GM19452 (cell line): ENCODE results near the gene MALL.
"Not testable (repeated sequence)": the region's sequence is repeated elsewhere in the genome, so short reads cannot be mapped to it uniquely, and the experiment has no call there.

Experiments
- ATAC-seq: cut with Tn5 transposase; IDR thresholded peaks from one replicate; pipeline ENCODE4 v1.9.1; 2021; ENCODE audit not compliant: unreplicated experiment

MALL gene

DNA sequence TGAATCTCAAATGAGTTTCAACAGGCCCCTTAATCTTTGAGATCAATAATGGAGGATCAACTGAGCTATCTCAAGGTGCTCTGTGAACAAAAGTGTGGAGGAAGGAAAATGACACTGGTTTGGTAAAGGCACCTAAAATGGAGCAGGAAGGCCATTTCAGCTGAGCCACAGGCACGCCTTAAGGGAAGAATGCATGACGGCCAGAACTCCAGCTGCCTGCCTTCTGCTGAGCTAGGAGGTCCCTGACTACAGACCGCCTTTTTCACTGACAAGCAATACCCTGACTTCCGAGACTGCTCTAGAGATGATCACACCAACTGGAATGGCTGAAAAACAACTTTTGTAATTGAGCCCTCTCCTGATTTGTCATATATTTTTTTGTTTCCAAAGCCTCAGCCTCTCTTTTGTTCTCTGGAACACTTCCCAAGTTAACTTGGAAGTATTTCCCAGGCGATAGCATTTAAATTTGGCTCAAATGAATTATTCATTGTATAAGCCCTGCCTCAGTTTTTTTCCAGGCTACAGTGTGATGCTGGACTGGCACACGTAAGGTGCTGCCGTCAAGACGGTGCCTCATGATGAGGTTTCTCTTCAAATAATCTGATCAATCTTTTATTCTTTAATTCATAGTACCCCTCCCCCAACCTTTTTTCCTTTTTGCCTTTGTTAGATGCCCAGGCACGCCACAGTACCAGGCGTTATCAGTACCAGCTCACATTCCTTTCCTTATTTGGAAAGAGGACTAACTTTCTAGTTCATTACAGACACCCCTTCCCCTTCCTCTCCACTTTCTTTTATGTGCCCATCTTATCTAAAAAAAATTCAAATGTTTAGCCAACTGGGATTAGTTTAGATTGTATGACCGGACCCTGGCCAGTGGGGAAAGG is 60.9 kb downstream of the MALL start:
- not testable (repeated sequence) for ATAC-seq

DNA sequence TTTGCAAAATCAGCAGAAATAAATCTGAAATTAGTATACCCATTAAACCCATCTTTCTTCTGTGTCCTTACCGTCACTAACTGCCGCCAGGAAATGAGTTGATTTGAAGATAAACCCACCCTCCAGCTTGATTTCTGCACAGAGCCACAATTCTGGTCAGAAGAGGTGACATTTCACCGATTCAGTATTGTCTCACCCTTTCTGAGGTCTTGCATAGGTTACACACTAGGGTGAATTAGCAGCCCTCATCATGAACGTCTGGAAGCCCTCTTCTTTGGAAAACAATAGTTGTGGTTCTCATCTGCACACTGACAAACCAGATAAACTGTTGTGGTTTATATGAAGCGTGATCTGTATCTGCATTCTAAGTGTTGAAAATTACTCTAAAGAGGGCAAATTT is 61.9 kb downstream of the MALL start:
- ATAC-seq, result not testable (repeated sequence)

DNA sequence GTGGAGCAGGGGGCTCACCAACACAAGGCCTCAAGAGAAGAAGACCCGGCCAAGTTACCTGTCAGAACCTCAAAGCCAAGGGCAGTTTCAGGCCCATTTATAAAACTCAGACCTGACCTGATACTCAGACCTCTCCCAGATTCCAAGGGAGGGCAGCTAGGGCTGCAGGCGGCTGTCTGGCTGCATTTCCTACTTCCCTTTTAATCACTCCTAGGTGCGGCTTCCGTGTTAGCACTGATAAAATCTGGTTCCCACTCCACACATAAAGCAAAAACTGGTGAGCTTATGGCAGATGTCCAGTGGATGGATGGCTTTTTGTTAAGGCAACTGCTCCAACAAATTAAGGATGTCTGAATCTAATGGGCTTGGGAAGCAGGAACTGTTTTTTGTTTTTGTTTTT is 63.5 kb downstream of the MALL start:
- not testable (repeated sequence) for ATAC-seq

GRCh38 chr2:110050222-110050621 is 65.4 kb downstream of the MALL start:
- ATAC-seq, result not testable (repeated sequence)

DNA sequence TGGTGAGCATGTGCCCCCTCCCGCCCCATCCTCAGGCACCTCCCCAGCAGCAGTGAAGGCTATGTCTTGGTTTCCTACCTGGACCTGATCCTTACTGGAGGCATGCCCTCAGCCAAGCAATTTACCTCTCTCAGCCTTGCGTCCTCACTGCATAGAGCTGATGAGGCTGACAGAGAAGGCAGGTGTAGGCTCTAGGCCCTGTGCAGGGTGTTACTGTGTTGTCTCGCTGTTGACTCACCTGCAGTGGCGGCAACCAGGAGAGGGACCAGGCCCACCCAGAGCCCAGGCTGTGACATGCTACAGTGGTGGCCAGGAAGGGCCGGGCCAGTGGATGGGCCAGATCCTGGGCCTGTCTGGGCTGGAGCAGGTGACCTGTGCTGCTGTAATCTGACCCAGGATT is 65.9 kb downstream of the MALL start:
- ATAC-seq, result not testable (repeated sequence)

GRCh38 chr2:110048255-110049197 is 67.1 kb downstream of the MALL start:
- ATAC-seq, result not testable (repeated sequence)

GRCh38 chr2:110047225-110047624 is 68.4 kb downstream of the MALL start:
- ATAC-seq, result not testable (repeated sequence)

GRCh38 chr2:110041941-110042660 is 73.5 kb downstream of the MALL start:
- not testable (repeated sequence) for ATAC-seq

DNA sequence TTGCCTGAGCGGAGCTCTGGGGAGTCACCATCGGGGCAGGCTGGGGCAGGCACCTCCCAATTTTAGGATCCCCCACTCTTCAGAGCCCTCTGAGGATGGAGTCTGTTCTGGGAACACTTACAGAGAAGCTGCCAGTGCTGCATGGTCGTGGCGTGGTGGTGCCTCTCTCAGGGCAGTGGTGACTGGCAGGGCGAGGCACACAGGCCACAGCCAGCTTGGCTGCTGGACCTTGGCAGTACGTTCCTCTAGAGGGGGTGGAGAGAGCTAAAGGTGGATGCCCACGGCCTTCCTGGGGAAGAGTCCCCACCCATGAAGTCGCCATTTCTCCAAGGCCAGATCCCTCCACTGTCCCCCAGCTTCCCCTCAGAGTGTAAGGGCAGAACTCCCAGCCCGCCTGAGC is 78.3 kb downstream of the MALL start:
- not testable (repeated sequence) for ATAC-seq

GRCh38 chr2:110035384-110035783 is 80.2 kb downstream of the MALL start:
- not testable (repeated sequence) for ATAC-seq

DNA sequence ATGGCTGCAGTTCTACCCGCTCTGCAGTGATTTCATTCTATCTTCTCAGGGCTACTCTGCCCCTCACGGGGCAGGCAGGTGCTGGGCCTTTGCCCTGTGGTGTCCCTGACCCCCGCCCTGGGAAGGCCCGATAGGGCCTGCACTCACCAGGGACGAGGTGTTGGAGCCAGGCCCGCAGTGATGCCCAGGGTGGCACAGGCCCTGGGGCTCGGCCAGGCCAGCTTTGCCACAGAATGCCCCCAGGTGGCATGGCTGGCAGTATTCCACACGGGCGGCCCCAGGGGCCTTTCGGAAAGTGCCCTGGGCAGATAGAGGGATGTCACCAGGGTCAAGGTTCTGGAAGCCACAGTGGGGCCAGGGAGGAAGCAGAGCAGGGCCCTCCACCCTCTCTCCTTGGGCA is 80.7 kb downstream of the MALL start:
- not testable (repeated sequence) for ATAC-seq
